Fibroblast of skin of abdomen (primary cell): ENCODE results near the gene MPP2.
A peak's percentile ranks its signal among the peaks of the same experiment; 100 is the strongest.
"Not testable (repeated sequence)": the region's sequence is repeated elsewhere in the genome, so short reads cannot be mapped to it uniquely, and the experiment has no call there.

Source experiments
- DNase-seq: peaks from one replicate; pipeline ENCODE4 v3.0.0-alpha.2; 2013

The MPP2 gene

GRCh38 chr17:43928609-43929008 is 21.3 kb upstream of the MPP2 start:
- DNase-seq: no peak

DNA sequence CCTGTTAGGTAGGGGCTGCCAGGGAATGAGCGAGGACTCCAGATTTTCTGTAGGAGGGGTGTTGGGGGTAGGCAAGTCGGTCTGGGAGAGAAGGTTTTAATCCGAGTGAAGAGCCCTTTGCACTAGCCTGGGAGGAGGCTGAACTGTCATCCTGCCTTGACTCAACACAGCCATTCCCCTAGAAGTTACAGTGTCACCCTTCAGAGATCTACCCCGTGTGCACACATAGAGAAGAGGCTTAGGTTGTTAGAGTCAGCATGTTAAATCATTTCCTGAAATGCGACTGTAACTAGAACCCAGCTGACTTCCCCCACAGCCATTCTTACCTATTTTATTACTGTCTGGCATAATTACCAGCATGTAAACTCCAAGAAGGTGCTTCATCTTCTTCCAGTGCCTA is 20.6 kb upstream of the MPP2 start:
- DNase-seq: not testable (repeated sequence)

- no peak for DNase-seq
Observed at GRCh38 chr17:43927060-43927864, 19.9 kb upstream of the MPP2 start.

DNA sequence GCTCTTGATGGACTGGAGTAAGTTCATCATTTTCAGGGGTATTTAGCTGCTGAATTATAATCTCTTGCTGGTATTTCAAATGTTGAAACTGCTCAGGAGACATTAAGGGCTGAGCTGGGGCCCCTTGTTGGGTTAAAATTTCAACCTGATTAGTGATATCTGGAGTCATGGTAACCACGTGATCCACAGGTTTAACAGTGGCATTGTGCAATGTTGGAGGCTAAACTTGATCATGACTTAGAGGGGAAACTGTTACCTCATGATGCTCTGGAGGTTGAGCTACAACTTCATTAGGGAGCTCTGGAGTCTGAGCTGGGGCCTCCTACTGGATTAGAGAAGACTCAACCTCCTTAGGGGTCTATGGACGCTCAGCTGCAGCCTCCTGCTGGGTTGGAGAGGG is 17.2 kb upstream of the MPP2 start:
- no peak for DNase-seq

- DNase-seq: no peak
Observed at GRCh38 chr17:43920500-43921095, 13.3 kb upstream of the MPP2 start.

GRCh38 chr17:43918026-43918389 is 10.7 kb upstream of the MPP2 start:
- DNase-seq: no peak

GRCh38 chr17:43917348-43918025 is 10.2 kb upstream of the MPP2 start:
- DNase-seq: no peak

GRCh38 chr17:43917016-43917347 is 9.6 kb upstream of the MPP2 start:
- DNase-seq: no peak

GRCh38 chr17:43916385-43916784 is 9.0 kb upstream of the MPP2 start:
- DNase-seq: no peak

- no peak for DNase-seq
Observed at GRCh38 chr17:43915559-43915958, 8.2 kb upstream of the MPP2 start.

GRCh38 chr17:43914451-43914850 is 7.1 kb upstream of the MPP2 start:
- no peak for DNase-seq

GRCh38 chr17:43913584-43913983 is 6.2 kb upstream of the MPP2 start:
- DNase-seq: no peak

- no peak for DNase-seq
Observed at GRCh38 chr17:43912635-43913304, 5.4 kb upstream of the MPP2 start.

DNA sequence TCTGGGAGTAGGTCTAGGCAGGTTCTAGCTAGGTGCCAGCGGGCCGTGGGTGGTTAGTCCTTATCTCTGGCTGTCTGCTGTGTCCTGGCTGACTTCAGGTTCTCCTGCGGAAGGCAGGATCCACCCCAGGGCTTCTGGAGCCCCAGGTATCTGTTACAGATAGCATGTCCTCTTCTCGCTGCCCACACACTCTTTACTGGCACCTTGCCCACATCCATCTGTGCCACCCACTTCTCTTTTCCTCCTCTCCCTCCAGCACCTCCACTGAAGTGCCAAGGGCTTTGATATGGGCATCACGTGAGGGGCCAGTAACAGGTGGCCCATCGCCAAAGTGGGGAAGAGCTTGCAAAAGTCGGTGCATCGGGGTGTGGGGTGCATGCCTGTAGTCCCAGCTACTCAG is 4.6 kb upstream of the MPP2 start:
- no peak for DNase-seq

DNA sequence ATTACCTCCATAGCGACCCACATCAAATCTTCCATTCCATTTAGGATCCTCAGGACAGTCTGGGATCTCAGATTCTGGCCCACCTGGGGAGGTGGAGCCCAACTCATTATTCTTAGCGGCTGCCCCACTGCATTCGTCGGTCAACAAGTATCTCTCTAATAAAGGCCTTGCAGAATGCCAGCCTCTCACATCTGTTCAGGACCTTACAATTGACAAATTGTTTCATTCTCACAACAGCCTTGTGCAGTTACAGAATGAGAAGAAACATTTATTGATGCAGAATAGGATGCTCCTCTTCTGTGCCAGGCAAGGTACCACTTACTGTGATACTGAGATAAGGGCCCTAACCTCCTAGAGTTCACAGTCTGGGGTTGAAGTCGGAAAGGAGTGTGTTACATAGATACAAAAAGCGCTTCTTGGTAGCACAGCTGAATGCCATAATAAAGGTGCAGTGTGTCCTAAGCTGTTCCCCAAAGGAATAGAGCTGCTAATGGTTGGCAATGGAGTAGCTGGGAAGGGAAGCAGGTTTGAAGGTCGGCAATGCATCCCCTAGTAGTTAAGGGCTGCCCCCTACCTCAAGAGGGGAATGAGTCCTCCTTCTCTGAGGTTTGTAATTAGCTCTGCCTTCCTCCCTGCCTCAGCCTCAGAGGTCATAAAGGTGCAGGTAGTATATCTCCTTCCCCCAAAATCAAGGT is 2.3 kb upstream of the MPP2 start:
- no peak for DNase-seq

DNA sequence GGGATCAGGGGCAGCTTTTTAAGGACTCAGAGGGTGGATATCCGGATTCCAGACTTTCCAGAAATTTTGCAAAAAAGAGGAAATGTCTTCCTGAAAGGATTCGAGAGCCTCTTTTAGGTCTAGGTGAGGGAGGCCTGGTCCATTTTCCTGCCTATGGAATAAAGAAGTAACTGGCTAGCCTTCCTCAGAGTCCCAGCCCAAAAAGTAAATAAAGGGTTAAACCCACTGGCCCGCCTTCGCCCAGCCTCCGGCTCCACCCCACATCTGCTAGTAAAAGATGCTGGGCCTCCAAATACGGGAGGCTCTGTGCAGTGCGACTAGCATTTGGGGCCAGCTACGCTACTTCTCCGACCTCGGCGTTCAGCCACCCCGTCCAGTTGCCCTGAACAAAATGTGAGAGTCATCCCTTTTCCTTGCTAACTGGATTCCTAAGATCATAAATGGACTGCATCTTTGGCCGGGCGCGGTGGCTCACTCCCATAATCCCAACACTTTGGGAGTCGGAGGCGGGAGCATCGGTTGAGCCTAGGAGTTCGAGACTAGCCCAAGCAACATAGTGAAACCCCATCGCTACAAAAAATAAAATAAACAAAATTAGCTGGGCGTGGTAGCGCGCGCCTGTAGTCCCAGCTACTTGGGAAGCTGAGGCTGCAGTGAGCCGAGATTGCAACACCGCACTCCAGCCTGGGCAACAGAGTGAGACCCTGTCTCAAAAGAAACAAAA is 824 bp upstream of the MPP2 start:
- DNase-seq: peak; percentile 71

DNA sequence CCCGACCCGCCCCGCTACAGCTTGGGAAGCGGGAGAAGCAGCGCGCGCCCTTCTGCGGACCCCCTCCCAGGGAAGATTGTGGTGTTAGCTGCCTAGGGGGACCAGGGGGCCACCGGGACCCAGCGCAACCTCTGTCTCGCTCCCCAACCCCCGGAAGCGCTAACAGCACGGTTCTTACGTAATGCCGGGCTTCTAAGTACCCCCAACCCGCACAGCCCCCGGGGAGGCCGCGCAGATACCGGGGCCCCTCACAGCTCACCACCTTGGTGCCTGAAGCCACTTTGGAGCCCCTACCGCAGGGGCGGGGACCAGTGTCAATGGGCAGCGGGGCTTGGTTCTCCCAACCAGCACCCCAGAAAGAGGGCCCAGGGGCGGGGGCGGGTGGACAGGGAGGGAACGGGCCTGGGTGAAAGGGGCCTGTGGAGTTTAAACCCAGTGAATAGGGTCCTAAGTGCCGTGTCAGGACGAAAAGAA is 348 bp downstream of the MPP2 start:
- DNase-seq: no peak

DNA sequence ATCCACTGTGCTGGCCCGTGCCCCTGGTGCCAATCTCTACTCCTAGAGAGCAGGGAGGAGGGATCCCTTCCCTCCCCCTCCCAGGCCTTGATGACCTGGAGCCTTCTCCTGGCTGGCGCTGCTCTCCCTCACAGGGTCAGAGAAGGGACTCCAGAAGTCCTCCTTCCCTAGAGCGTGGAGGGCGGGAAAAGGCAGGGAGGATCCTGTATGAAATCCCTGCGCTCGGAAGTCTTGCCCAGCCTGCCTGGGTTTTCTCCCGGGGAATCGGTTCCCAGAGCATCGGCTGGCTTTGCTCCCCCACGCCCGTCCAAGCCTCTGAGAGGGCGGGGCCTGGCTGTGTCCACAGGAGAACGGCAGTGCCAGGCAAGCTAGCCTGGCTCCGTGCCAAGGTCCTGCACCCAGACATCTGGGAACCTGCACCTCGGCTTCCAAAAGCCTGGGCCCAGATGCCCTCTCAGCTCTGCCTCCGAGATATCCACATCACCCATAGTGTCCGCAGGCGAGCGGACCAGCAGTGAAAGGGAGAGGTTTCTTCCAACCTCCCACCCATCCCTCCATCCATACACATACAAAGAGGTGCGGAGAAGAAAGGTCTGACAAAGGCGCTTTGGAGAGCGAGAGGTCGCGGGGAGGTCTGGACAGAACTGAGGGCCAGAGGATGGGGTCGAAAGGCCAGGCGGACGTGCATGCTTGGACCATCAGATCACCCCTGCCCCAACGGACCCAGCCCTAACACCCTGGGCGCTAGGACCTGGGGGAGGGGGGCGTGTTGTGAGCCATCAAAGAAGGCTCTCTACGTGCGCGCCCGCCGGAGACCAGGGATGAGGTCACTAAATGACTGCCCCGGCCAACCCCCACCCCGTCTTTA is 1.1 kb downstream of the MPP2 start:
- peak; percentile 62 for DNase-seq

DNA sequence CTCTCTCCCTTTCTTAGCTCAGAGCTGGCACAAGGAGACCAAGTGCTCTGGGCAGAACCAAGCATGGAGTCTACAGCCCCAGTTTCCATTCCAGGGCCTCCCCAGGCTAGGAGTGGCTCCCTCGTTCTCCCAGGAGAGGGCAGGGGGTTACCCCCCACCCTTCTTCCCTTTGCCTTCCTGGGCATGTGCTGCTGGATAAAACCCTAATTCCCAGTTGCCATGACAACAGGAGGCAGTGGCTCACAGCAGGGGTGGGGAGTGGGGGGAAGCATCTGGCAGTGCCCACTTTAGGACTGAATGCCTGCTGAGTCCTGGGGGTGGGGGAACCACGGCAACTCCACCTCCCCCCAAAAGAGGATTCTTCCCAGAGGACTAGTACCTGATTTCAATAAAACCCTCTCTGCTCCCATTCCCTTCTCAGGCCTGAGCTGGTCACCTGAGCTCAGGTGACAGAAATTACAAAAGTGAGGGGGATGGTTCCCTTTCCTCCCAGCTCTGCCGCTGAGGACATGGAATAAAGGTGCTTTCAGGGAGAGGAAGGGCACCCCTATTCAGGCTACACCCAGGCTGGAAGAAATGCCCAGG is 1.8 kb downstream of the MPP2 start:
- no peak for DNase-seq

DNA sequence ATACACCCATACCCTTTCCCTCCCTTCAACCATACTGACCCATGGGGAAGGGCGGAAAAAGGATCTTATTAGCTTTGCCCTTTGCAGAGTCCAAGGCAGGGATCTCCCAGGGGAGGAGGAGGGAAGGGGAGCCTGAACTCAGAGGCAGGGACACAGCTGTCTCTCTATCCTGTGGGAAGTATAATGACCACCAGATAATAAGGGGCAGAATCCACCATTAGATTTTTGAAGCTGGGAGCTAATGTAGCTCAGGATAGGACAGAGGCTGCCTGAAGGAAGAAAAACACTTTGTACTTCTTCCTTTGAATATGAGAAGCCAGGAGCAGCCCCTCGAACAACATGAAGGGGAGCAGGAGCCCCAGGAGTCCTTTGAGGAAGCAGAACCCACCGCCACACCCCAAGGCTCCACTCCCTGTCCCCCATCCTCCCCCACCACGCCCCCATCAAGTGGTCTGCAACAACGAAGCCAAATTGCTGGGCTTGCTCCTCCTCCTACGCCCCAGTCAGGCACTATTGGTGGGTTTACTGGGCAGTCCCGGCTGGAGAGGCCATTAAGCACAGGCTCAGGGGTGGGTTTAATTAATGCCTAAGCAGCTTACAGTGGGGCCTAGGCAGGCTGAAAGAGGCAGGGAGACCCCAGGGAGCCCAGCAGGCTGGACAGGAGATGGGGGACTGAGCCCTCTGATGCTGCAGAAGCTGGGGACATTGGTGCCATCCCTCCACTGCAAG is 5.3 kb downstream of the MPP2 start:
- no peak for DNase-seq
